CD14-positive monocyte (primary cell): ENCODE results near the gene VDAC1. TPM values are rescaled to one million over a fixed set of nuclear protein-coding genes. Genes with fewer than 3 reads are reported as not detected.
A peak's percentile ranks its signal among the peaks of the same experiment; 100 is the strongest.

Experiments used
- DNase-seq, 3 donors: peaks; one replicate each; pipeline ENCODE4 v3.0.0-alpha.2; 2011 to 2022
- H2AFZ ChIP-seq: 2 replicates; pipeline ENCODE4 v1.6.0; 2012; ENCODE audit warnings: mild to moderate bottlenecking, low read depth, low read length, inconsistent platforms; ENCODE audit not compliant: insufficient read depth, poor library complexity, severe bottlenecking
- H3K27ac ChIP-seq, 2 donors: 1 replicate in 1 of 2; 2 replicates in 1 of 2; pipeline ENCODE4 v1.5.1; 2012 to 2013; ENCODE audit warnings: low read length in 2 of 2, control low read depth in 1 of 2, inconsistent platforms in 1 of 2, low read depth in 1 of 2, mild to moderate bottlenecking in 1 of 2
- H3K27me3 ChIP-seq, 2 donors: one replicate each; pipeline versions ENCODE4 v1.6.0 to v1.6.1; 2011 to 2013; ENCODE audit warnings: low read length in 2 of 2; ENCODE audit not compliant: control insufficient read depth in 2 of 2, insufficient read depth in 2 of 2
- H3K36me3 ChIP-seq, 2 donors: replicated peaks in 1 of 2; 1 replicate in 1 of 2; 2 replicates in 1 of 2; pipeline versions ENCODE4 v1.5.1 to v1.6.1; 2012 to 2013; ENCODE audit warnings: low read length in 2 of 2, control low read depth in 1 of 2, inconsistent platforms in 1 of 2, mild to moderate bottlenecking in 1 of 2; ENCODE audit not compliant: insufficient read depth in 2 of 2, control insufficient read depth in 1 of 2
- H3K4me1 ChIP-seq, 2 donors: 1 replicate in 1 of 2; 2 replicates in 1 of 2; pipeline versions ENCODE4 v1.5.1 to v1.6.1; 2012 to 2013; ENCODE audit warnings: low read length in 2 of 2, control low read depth in 1 of 2, inconsistent platforms in 1 of 2, mild to moderate bottlenecking in 1 of 2, moderate library complexity in 1 of 2; ENCODE audit not compliant: insufficient read depth in 2 of 2, control insufficient read depth in 1 of 2
- H3K4me2 ChIP-seq: replicated peaks from 2 replicates; pipeline ENCODE3; 2012; ENCODE audit warnings: low read length, moderate library complexity, mild to moderate bottlenecking; ENCODE audit not compliant: poor library complexity, severe bottlenecking; ENCODE audit errors: extremely low read depth
- H3K4me3 ChIP-seq, 3 experiments: fragments of 200-600 bp in 1 of 3; sonication (generic) in 1 of 3; replicated peaks in 1 of 3; 1 replicate in 2 of 3; 2 replicates in 1 of 3; pipeline ENCODE4 v1.5.1; 2011 to 2013; ENCODE audit warnings: low read length in 3 of 3, mild to moderate bottlenecking in 3 of 3, control low read depth in 2 of 3, low read depth in 2 of 3, inconsistent platforms in 1 of 3, moderate library complexity in 1 of 3
- H3K79me2 ChIP-seq: 2 replicates; pipeline ENCODE4 v1.6.0; 2012; ENCODE audit warnings: mild to moderate bottlenecking, control low read depth, inconsistent platforms, low read length, moderate library complexity; ENCODE audit not compliant: insufficient read depth
- H3K9ac ChIP-seq: 2 replicates; pipeline ENCODE4 v1.6.0; 2017; ENCODE audit warnings: low read length, mild to moderate bottlenecking; ENCODE audit not compliant: insufficient read depth, poor library complexity, severe bottlenecking
- H3K9me3 ChIP-seq, 2 donors: replicated peaks in 1 of 2; 1 replicate in 1 of 2; 2 replicates in 1 of 2; pipeline versions ENCODE4 v1.5.1 to v1.6.1; 2012 to 2013; ENCODE audit warnings: low read length in 2 of 2, control low read depth in 1 of 2; ENCODE audit not compliant: control insufficient read depth in 1 of 2, insufficient read depth in 1 of 2
- H4K20me1 ChIP-seq: 2 replicates; pipeline ENCODE4 v1.6.0; 2012; ENCODE audit warnings: mild to moderate bottlenecking, low read length, control low read depth, moderate library complexity; ENCODE audit not compliant: insufficient read depth
- H3K27ac Mint-ChIP-seq, 7 donors: one replicate each; pipeline ENCODE4 v1.8.0; 2020; ENCODE audit warnings: mild to moderate bottlenecking in 7 of 7, mixed read lengths in 7 of 7, moderate library complexity in 6 of 7, inconsistent platforms in 2 of 7
- H3K27me3 Mint-ChIP-seq, 3 donors: one replicate each; pipeline ENCODE4 v1.8.0; 2021 to 2022; ENCODE audit warnings: low read depth in 3 of 3, mild to moderate bottlenecking in 3 of 3, mixed read lengths in 3 of 3, moderate library complexity in 3 of 3, inconsistent platforms in 1 of 3
- H3K36me3 Mint-ChIP-seq, 2 donors: one replicate each; pipeline ENCODE4 v1.8.0; 2020; ENCODE audit warnings: mixed read lengths in 2 of 2, inconsistent platforms in 1 of 2, mild to moderate bottlenecking in 1 of 2
- H3K4me1 Mint-ChIP-seq: one replicate; pipeline ENCODE4 v1.8.0; 2020; ENCODE audit warnings: mild to moderate bottlenecking, mixed read lengths
- H3K4me3 Mint-ChIP-seq, 2 donors: one replicate each; pipeline ENCODE4 v1.8.0; 2020; ENCODE audit warnings: mild to moderate bottlenecking in 2 of 2, mixed read lengths in 2 of 2, moderate library complexity in 1 of 2
- H3K9me3 Mint-ChIP-seq, 7 donors: one replicate each; pipeline ENCODE4 v1.8.0; 2020 to 2022; ENCODE audit warnings: mixed read lengths in 7 of 7, mild to moderate bottlenecking in 6 of 7, moderate library complexity in 6 of 7, inconsistent platforms in 2 of 7
- WGBS: methylation state at CpG from one replicate; pipeline ENCODE4 v1.1.5; 2013; ENCODE audit warnings: missing lambda C conversion rate; ENCODE audit not compliant: insufficient coverage; 5-methylcytosine and 5-hydroxymethylcytosine counted together
- intact Hi-C, 2 donors: fragments of 100-400 bp; cut with micrococcal nuclease; formaldehyde crosslinking; loops; one replicate each; pipeline versions ENCODE4 v1.15.0 to v1.15.1; 2023
- polyA plus RNA-seq, 3 donors: library from polyadenylated mRNA; depleted of rRNA in 1 of 3; unstranded in 2 of 3; stranded (reverse) in 1 of 3; fragments of 300-500 nt in 2 of 3; fragments of >200 nt in 1 of 3; fragmentation: Illumina TruSeq in 2 of 3; gene quantifications; 1 replicate in 2 of 3; 2 replicates in 1 of 3; pipeline ENCODE4 v1.2.3, GENCODE V29; 2012 to 2021
- TF ChIP-seq, protein P1 (sequence below): fragments of 200-600 bp; IDR thresholded peaks from one replicate; pipeline ENCODE4 v1.8.0; 2022; ENCODE audit warnings: antibody characterized with exemption, mild to moderate bottlenecking

Gene VDAC1
- polyA plus RNA-seq, 3 donors = 59.9 to 107 (median 84.4) TPM

DNA sequence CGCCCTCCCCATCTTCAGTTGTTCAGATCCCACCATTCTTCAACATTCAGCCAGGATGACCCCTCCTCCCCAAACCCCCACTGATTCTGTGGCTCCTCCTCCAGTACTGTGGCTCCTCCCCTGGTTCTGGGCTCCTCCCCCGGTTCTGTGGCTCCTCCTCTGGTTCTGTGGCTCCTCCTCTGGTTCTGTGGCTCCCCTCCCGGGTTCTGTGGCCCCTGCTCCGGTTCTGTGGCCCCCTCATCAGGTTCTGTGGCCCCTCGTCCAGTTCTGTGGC is 69.2 kb downstream of the VDAC1 start:
- Histone ChIP-seq H3K27ac (no peak overlapping the region), H3K4me1 (peaks cover 22 to 29% of the 10 kb centered on the region in 2 donors), H2AFZ (peak overlapping the region; percentile 8), H3K36me3 (no peaks in the 10 kb centered on the region), H3K27me3 (no peaks in the 10 kb centered on the region), H3K9me3 (peaks cover 0 to 11% of the 10 kb centered on the region in 2 donors), H3K9ac (no peak overlapping the region), H3K4me2 (no peak overlapping the region), H3K79me2 (no peaks in the 10 kb centered on the region), H3K4me3 (no peak overlapping the region), H4K20me1 (no peaks in the 10 kb centered on the region)
- no peak overlapping the region for H3K27ac Mint-ChIP-seq
- peaks cover 6 to 15% (median 11%) of the 10 kb centered on the region in 7 donors for H3K9me3 Mint-ChIP-seq
- no peak for DNase-seq
- H3K4me1 Mint-ChIP-seq = peaks cover 26% of the 10 kb centered on the region
- no peak overlapping the region for H3K4me3 Mint-ChIP-seq
- peaks cover 2 to 6% (median 5%) of the 10 kb centered on the region in 3 donors for H3K27me3 Mint-ChIP-seq
- 86% methylated on average over 5 of the region's 5 CpGs for WGBS
- TF ChIP-seq, protein P1, sequence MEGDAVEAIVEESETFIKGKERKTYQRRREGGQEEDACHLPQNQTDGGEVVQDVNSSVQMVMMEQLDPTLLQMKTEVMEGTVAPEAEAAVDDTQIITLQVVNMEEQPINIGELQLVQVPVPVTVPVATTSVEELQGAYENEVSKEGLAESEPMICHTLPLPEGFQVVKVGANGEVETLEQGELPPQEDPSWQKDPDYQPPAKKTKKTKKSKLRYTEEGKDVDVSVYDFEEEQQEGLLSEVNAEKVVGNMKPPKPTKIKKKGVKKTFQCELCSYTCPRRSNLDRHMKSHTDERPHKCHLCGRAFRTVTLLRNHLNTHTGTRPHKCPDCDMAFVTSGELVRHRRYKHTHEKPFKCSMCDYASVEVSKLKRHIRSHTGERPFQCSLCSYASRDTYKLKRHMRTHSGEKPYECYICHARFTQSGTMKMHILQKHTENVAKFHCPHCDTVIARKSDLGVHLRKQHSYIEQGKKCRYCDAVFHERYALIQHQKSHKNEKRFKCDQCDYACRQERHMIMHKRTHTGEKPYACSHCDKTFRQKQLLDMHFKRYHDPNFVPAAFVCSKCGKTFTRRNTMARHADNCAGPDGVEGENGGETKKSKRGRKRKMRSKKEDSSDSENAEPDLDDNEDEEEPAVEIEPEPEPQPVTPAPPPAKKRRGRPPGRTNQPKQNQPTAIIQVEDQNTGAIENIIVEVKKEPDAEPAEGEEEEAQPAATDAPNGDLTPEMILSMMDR = no peak
- peaks cover 0 to 1% of the 10 kb centered on the region in 2 donors for H3K36me3 Mint-ChIP-seq
- intact Hi-C loops = loop anchor here in 1 of 2 donors (10.0 kb wide), 1 partner anchor 381 kb away; no protein-coding TSS in a partner anchor

DNA sequence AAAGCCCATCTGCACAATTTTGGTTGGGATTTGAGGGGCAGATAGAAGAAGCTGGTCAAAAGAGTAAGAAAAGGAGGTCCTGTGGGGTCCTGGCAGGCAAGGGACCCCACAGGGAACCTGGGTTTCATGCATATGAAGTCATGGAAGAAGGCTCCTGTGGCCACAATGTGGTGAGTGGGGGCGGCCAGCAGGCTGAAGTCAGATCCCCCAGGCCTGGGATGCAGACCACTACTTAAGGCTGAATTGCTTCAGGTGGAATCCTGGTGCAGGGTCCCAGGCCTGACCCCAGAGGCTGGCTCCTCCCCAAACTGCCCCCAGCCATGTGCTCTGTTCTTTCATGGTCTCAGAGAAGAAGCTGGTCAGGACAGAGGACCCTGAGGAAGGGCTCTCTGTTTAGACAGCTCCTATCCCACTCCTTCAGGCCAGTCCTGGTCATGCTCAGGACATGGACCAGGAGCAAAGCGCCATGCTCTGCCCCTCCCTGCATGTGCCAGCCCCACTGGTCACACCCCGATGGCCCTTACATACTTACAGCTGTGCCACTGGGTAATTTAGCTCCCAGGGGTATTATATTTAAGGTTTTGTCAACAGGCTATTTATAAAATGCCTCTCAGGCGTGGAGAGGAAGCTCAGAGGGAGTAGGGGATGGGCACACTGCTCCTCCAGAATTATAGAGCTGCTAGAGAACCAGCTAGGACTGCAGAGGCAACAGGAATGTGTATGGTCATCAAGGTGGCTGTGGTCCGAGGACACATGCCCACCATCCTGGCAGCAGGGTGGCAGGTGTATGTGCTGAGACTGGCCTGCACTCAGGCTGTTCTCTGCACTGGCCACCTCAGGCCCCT is 69.7 kb downstream of the VDAC1 start:
- 70% methylated on average over 3 of the region's 5 CpGs for WGBS
- peaks cover 28 to 34% of the 10 kb centered on the region in 2 donors for H3K4me1 ChIP-seq
- peak overlapping the region in 1 of 7 donors; percentile 55 for H3K27ac Mint-ChIP-seq

More for the DNA sequence above, 69.7 kb downstream of the VDAC1 start:
- Histone ChIP-seq H3K79me2 (no peaks in the 10 kb centered on the region), H3K9ac (no peak overlapping the region), H3K4me3 (no peak overlapping the region), H3K9me3 (peaks cover 0 to 11% of the 10 kb centered on the region in 2 donors), H3K27me3 (no peaks in the 10 kb centered on the region), H4K20me1 (no peaks in the 10 kb centered on the region), H3K27ac (no peak overlapping the region), H3K4me2 (no peak overlapping the region), H3K36me3 (no peaks in the 10 kb centered on the region), H2AFZ (no peak overlapping the region)
- peaks cover 32% of the 10 kb centered on the region for H3K4me1 Mint-ChIP-seq
- peaks cover 6 to 15% (median 11%) of the 10 kb centered on the region in 7 donors for H3K9me3 Mint-ChIP-seq
- H3K27me3 Mint-ChIP-seq = peaks cover 2 to 6% (median 5%) of the 10 kb centered on the region in 3 donors
- TF ChIP-seq, protein P1 = no peak
- intact Hi-C loops = loop anchor here in 1 of 2 donors (10.0 kb wide), 1 partner anchor 380 kb away; no protein-coding TSS in a partner anchor
- DNase-seq = no peak
- H3K36me3 Mint-ChIP-seq = peaks cover 0 to 1% of the 10 kb centered on the region in 2 donors
- peak overlapping the region in 1 of 2 donors; percentile 16 for H3K4me3 Mint-ChIP-seq
